Prostate gland (tissue), 2 donors: Measurements from ENCODE around the gene GSTM1.

Experiments used
- CTCF ChIP-seq, 4 experiments: fragments of 200-600 bp in 2 of 4; fragments of 450-650 bp in 2 of 4; sonication (generic) in 2 of 4; IDR thresholded peaks; 1 replicate in 3 of 4; 2 replicates in 1 of 4; pipeline ENCODE4 v1.5.1; 2016 to 2019; ENCODE audit warnings: antibody characterized with exemption in 4 of 4, mild to moderate bottlenecking in 2 of 4, moderate library complexity in 2 of 4
- POLR2A ChIP-seq: fragments of 450-650 bp; IDR thresholded peaks from one replicate; pipeline ENCODE4 v1.6.1; 2016; ENCODE audit warnings: antibody characterized with exemption, mild to moderate bottlenecking

DNA sequence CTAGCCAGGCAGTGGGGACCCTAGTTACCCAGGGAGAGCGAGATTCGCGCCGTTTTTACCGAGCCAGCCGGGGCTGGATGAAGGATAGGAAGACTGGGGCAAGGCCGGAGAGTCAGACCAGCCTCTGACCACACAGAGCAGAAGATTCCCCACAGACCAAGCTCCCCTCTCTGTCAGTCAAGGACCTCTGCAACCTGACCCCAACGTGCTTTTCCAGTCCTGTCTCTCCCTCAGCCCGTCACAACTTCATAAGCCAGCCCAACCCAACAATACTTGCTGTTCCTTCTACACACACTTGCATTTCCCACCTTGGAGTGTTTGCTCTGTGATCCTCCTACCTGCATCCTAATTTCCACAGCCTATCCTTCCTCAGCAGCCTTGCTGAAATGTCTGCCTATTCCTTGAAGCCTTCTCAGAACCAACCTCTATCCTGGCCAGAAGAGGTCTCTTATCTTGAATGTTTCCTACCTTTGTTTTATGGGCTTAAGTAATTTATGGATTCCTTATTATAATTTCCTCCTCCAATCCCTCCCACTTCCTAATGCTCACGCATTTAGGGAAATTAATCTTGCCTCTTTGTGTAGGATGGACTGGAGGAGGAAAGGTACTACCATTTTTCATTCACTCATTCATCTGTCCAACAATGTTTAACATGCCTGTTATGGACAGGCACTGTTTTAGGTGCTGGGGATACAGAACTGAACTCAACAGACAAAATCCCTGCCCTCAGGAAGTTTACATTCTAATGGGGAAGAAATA is 53.2 kb downstream of the GSTM1 start, which contains the start of gene GSTM3:
- no peak for TF ChIP-seq CTCF (IDR thresholded peaks at IDR 0.05)
- no peak for TF ChIP-seq POLR2A
